HG03039 (cell line): Measurements from ENCODE around the gene CDKN2B.
"Not testable (repeated sequence)": the region's sequence is repeated elsewhere in the genome, so short reads cannot be mapped to it uniquely, and the experiment has no call there.

Experiments used
- ATAC-seq: cut with Tn5 transposase; IDR thresholded peaks from one replicate; pipeline ENCODE4 v1.9.1; 2021; ENCODE audit warnings: mild to moderate bottlenecking, moderate library complexity; ENCODE audit not compliant: unreplicated experiment

Gene CDKN2B

GRCh38 chr9:21969951-21970799 lies 38.9 kb downstream of the CDKN2B start:
- no peak for ATAC-seq

GRCh38 chr9:21969011-21969940 lies 39.8 kb downstream of the CDKN2B start:
- ATAC-seq, result no peak

GRCh38 chr9:21968331-21969010 lies 40.6 kb downstream of the CDKN2B start:
- no peak for ATAC-seq

GRCh38 chr9:21967702-21968101 lies 41.4 kb downstream of the CDKN2B start:
- no peak for ATAC-seq

- ATAC-seq, result no peak
Measured at GRCh38 chr9:21967169-21967568, 41.9 kb downstream of the CDKN2B start.

- ATAC-seq, result no peak
Measured at GRCh38 chr9:21966140-21966851, 42.8 kb downstream of the CDKN2B start.

- peak; percentile 77 for ATAC-seq
Measured at GRCh38 chr9:21965401-21965951, 43.6 kb downstream of the CDKN2B start.

GRCh38 chr9:21964925-21965385 lies 44.1 kb downstream of the CDKN2B start:
- ATAC-seq, result peak; percentile 62

- ATAC-seq, result no peak
Measured at GRCh38 chr9:21961569-21961968, 47.5 kb downstream of the CDKN2B start.

GRCh38 chr9:21959268-21959667 lies 49.8 kb downstream of the CDKN2B start:
- not testable (repeated sequence) for ATAC-seq

GRCh38 chr9:21958833-21959232 lies 50.3 kb downstream of the CDKN2B start:
- no peak for ATAC-seq
